ENCODE measurements around the gene PIK3R1.

GRCh38 chr5:68315679-68316271 is 100.2 kb downstream of the PIK3R1 start:
- TF ChIP-seq POLR2A (IDR thresholded peaks at IDR 0.05) (no peak), CTCF (IDR thresholded peaks at IDR 0.05) (no peak)

Measured in esophagus squamous epithelium (tissue), 4 donors.